Measurements from ENCODE around the gene MRPL58.

DNA sequence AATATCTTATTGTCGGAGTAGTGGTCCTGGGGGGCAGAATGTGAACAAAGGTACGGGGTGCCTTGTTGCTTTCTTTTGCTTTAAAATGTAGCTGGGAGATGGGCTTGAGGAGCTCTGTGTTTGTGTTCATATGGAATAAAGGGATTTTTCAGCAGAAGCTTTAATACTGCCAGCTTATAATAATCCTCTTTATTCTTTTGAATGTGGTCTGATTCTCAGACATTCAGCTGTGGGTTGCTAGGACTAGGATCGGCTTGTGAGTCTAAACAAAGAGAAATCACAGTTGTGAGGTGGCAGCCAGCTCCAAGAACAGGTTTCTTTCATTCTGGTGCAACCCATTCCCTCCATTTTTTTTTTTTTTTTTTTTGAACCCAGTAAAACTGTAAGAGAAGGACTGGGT lies 7.2 kb downstream of the MRPL58 start:
- TF ChIP-seq, protein P1, sequence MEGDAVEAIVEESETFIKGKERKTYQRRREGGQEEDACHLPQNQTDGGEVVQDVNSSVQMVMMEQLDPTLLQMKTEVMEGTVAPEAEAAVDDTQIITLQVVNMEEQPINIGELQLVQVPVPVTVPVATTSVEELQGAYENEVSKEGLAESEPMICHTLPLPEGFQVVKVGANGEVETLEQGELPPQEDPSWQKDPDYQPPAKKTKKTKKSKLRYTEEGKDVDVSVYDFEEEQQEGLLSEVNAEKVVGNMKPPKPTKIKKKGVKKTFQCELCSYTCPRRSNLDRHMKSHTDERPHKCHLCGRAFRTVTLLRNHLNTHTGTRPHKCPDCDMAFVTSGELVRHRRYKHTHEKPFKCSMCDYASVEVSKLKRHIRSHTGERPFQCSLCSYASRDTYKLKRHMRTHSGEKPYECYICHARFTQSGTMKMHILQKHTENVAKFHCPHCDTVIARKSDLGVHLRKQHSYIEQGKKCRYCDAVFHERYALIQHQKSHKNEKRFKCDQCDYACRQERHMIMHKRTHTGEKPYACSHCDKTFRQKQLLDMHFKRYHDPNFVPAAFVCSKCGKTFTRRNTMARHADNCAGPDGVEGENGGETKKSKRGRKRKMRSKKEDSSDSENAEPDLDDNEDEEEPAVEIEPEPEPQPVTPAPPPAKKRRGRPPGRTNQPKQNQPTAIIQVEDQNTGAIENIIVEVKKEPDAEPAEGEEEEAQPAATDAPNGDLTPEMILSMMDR (conservative IDR thresholded peaks at IDR 0.05; ENCODE audit: low read depth in 2 of 2) = no peak
- TF ChIP-seq EZH2phosphoT487 (IDR thresholded peaks at IDR 0.05; ENCODE audit: unreplicated experiment) (no peak), POLR2AphosphoS5 (IDR thresholded peaks at IDR 0.05; ENCODE audit: low read depth) (no peak), EZH2 (IDR thresholded peaks at IDR 0.05; ENCODE audit: low read depth, unreplicated experiment) (no peak), JUNB (IDR thresholded peaks at IDR 0.05; ENCODE audit: unreplicated experiment) (no peak), ZNF114 (CRISPR knock-in tag; IDR thresholded peaks at IDR 0.05) (no peak), CREB1 (CRISPR knock-in tag; IDR thresholded peaks at IDR 0.05; ENCODE audit: low read depth) (no peak), STAT1 (IDR thresholded peaks at IDR 0.05; ENCODE audit: unreplicated experiment) (no peak), NANOG (IDR thresholded peaks at IDR 0.05; ENCODE audit: borderline replicate concordance) (no peak), ZNF331 (CRISPR knock-in tag; IDR thresholded peaks at IDR 0.05; ENCODE audit: low read depth) (no peak)
- TF ChIP-seq, protein P2, sequence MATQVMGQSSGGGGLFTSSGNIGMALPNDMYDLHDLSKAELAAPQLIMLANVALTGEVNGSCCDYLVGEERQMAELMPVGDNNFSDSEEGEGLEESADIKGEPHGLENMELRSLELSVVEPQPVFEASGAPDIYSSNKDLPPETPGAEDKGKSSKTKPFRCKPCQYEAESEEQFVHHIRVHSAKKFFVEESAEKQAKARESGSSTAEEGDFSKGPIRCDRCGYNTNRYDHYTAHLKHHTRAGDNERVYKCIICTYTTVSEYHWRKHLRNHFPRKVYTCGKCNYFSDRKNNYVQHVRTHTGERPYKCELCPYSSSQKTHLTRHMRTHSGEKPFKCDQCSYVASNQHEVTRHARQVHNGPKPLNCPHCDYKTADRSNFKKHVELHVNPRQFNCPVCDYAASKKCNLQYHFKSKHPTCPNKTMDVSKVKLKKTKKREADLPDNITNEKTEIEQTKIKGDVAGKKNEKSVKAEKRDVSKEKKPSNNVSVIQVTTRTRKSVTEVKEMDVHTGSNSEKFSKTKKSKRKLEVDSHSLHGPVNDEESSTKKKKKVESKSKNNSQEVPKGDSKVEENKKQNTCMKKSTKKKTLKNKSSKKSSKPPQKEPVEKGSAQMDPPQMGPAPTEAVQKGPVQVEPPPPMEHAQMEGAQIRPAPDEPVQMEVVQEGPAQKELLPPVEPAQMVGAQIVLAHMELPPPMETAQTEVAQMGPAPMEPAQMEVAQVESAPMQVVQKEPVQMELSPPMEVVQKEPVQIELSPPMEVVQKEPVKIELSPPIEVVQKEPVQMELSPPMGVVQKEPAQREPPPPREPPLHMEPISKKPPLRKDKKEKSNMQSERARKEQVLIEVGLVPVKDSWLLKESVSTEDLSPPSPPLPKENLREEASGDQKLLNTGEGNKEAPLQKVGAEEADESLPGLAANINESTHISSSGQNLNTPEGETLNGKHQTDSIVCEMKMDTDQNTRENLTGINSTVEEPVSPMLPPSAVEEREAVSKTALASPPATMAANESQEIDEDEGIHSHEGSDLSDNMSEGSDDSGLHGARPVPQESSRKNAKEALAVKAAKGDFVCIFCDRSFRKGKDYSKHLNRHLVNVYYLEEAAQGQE (IDR thresholded peaks at IDR 0.05; ENCODE audit: unreplicated experiment) = no peak
- TF ChIP-seq, protein P3, sequence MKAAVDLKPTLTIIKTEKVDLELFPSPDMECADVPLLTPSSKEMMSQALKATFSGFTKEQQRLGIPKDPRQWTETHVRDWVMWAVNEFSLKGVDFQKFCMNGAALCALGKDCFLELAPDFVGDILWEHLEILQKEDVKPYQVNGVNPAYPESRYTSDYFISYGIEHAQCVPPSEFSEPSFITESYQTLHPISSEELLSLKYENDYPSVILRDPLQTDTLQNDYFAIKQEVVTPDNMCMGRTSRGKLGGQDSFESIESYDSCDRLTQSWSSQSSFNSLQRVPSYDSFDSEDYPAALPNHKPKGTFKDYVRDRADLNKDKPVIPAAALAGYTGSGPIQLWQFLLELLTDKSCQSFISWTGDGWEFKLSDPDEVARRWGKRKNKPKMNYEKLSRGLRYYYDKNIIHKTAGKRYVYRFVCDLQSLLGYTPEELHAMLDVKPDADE (IDR thresholded peaks at IDR 0.05) = no peak
- TF ChIP-seq, protein P4, sequence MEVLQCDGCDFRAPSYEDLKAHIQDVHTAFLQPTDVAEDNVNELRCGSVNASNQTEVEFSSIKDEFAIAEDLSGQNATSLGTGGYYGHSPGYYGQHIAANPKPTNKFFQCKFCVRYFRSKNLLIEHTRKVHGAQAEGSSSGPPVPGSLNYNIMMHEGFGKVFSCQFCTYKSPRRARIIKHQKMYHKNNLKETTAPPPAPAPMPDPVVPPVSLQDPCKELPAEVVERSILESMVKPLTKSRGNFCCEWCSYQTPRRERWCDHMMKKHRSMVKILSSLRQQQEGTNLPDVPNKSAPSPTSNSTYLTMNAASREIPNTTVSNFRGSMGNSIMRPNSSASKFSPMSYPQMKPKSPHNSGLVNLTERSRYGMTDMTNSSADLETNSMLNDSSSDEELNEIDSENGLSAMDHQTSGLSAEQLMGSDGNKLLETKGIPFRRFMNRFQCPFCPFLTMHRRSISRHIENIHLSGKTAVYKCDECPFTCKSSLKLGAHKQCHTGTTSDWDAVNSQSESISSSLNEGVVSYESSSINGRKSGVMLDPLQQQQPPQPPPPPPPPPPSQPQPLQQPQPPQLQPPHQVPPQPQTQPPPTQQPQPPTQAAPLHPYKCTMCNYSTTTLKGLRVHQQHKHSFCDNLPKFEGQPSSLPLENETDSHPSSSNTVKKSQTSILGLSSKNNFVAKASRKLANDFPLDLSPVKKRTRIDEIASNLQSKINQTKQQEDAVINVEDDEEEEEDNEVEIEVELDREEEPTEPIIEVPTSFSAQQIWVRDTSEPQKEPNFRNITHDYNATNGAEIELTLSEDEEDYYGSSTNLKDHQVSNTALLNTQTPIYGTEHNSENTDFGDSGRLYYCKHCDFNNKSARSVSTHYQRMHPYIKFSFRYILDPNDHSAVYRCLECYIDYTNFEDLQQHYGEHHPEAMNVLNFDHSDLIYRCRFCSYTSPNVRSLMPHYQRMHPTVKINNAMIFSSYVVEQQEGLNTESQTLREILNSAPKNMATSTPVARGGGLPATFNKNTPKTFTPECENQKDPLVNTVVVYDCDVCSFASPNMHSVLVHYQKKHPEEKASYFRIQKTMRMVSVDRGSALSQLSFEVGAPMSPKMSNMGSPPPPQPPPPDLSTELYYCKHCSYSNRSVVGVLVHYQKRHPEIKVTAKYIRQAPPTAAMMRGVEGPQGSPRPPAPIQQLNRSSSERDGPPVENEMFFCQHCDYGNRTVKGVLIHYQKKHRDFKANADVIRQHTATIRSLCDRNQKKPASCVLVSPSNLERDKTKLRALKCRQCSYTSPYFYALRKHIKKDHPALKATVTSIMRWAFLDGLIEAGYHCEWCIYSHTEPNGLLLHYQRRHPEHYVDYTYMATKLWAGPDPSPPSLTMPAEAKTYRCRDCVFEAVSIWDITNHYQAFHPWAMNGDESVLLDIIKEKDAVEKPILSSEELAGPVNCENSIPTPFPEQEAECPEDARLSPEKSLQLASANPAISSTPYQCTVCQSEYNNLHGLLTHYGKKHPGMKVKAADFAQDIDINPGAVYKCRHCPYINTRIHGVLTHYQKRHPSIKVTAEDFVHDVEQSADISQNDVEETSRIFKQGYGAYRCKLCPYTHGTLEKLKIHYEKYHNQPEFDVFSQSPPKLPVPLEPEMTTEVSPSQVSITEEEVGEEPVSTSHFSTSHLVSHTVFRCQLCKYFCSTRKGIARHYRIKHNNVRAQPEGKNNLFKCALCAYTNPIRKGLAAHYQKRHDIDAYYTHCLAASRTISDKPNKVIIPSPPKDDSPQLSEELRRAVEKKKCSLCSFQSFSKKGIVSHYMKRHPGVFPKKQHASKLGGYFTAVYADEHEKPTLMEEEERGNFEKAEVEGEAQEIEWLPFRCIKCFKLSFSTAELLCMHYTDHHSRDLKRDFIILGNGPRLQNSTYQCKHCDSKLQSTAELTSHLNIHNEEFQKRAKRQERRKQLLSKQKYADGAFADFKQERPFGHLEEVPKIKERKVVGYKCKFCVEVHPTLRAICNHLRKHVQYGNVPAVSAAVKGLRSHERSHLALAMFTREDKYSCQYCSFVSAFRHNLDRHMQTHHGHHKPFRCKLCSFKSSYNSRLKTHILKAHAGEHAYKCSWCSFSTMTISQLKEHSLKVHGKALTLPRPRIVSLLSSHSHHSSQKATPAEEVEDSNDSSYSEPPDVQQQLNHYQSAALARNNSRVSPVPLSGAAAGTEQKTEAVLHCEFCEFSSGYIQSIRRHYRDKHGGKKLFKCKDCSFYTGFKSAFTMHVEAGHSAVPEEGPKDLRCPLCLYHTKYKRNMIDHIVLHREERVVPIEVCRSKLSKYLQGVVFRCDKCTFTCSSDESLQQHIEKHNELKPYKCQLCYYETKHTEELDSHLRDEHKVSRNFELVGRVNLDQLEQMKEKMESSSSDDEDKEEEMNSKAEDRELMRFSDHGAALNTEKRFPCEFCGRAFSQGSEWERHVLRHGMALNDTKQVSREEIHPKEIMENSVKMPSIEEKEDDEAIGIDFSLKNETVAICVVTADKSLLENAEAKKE (CRISPR knock-in tag; IDR thresholded peaks at IDR 0.05) = no peak
